Esophagus muscularis mucosa (tissue), 4 donors: ENCODE measurements around the gene BTBD1. TPM values are rescaled to one million over a fixed set of nuclear protein-coding genes. Genes with fewer than 3 reads are reported as not detected.

ENCODE experiments used
- DNase-seq: peaks from one replicate; pipeline ENCODE4 v3.0.0-alpha.2; 2017; ENCODE audit errors: extremely low spot score
- H3K27ac ChIP-seq, 4 donors: fragments of 200-600 bp; sonication (generic); replicated peaks in 1 of 4; 1 replicate in 3 of 4; 2 replicates in 1 of 4; pipeline ENCODE4 v1.5.1; 2016 to 2019; ENCODE audit warnings: mild to moderate bottlenecking in 1 of 4
- H3K27me3 ChIP-seq, 4 donors: fragments of 200-600 bp; sonication (generic); one replicate each; pipeline versions ENCODE4 v1.5.1 to v1.6.0; 2016 to 2019
- H3K36me3 ChIP-seq, 4 donors: fragments of 200-600 bp; sonication (generic); one replicate each; pipeline ENCODE4 v1.5.1; 2016 to 2019
- H3K4me1 ChIP-seq, 4 donors: fragments of 200-600 bp; sonication (generic); one replicate each; pipeline ENCODE4 v1.5.1; 2016 to 2019
- H3K4me3 ChIP-seq, 4 donors: fragments of 200-600 bp; sonication (generic); 1 replicate in 2 of 4; 2 replicates in 2 of 4; pipeline ENCODE4 v1.5.1; 2016 to 2019; ENCODE audit warnings: mild to moderate bottlenecking in 4 of 4, moderate library complexity in 1 of 4
- H3K9me3 ChIP-seq, 4 donors: fragments of 200-600 bp; sonication (generic); 1 replicate in 3 of 4; 2 replicates in 1 of 4; pipeline ENCODE4 v1.5.1; 2016 to 2019
- CTCF ChIP-seq, 3 experiments: fragments of 200-600 bp in 2 of 3; fragments of 450-650 bp in 1 of 3; sonication (generic) in 2 of 3; IDR thresholded peaks; one replicate each; pipeline ENCODE4 v1.5.1; 2017 to 2019; ENCODE audit warnings: antibody characterized with exemption in 3 of 3, mild to moderate bottlenecking in 2 of 3, moderate library complexity in 1 of 3
- EP300 ChIP-seq: sonication (generic); formaldehyde crosslinking; IDR thresholded peaks from one replicate; pipeline ENCODE4 v1.6.1; 2017; ENCODE audit warnings: antibody characterized with exemption
- POLR2A ChIP-seq: fragments of 450-650 bp; IDR thresholded peaks from one replicate; pipeline ENCODE4 v1.6.1; 2017; ENCODE audit warnings: antibody characterized with exemption, moderate library complexity, mild to moderate bottlenecking, low read depth
- POLR2AphosphoS5 ChIP-seq, 2 donors: sonication (generic); formaldehyde crosslinking; IDR thresholded peaks; one replicate each; pipeline ENCODE4 v1.6.1; 2017; ENCODE audit warnings: antibody characterized with exemption in 2 of 2
- WGBS: methylation state at CpG from one replicate; pipeline ENCODE4 v1.1.5; 2018; 5-methylcytosine and 5-hydroxymethylcytosine counted together
- intact Hi-C: fragments of 100-400 bp; cut with DNase I; formaldehyde crosslinking; loops from one replicate; pipeline ENCODE4 v1.15.1; 2023
- total RNA-seq, 4 donors: library from RNA; depleted of rRNA; stranded (reverse); fragments of >200 nt; gene quantifications; one replicate each; pipeline versions ENCODE4 v1.1.0 to v1.2.1, GENCODE V29; 2016

Gene BTBD1
- total RNA-seq, 4 donors from 2014 or later: 53.2 to 69.6 (median 64.2) TPM

DNA sequence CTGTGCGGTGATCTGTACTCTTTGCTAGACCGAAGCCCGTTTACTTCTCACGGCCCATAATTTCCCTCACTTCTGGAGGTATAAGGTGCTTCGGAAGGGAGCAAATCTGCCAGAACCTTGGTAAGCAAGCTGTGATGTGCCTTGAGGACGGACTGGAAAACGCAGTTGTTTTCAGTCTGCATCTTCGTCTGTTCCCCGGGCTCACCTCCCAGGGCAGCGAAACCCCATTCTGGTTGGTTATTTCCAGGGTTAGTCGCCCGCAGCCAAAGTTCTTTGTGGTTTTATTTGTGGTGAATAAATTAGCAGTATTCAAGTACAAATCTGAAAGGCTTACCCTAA is 80.6 kb downstream of the BTBD1 start:
- Histone ChIP-seq H3K27me3 (no peaks in the 10 kb centered on the region), H3K9me3 (no peaks in the 10 kb centered on the region), H3K4me3 (peak overlapping the region; percentile 73 to 89 (median 82)), H3K4me1 (peaks cover 14 to 22% (median 21%) of the 10 kb centered on the region in 4 donors), H3K27ac (peak overlapping the region; percentile 56 to 82 (median 75)), H3K36me3 (peaks cover 0 to 35% (median 23%) of the 10 kb centered on the region in 4 donors)
- WGBS: 2% methylated on average over 7 of the region's 12 CpGs
- TF ChIP-seq EP300: no peak
- no peak for TF ChIP-seq POLR2AphosphoS5 (IDR thresholded peaks at IDR 0.05)
- TF ChIP-seq POLR2A: no peak
- TF ChIP-seq CTCF (IDR thresholded peaks at IDR 0.05): no peak
- intact Hi-C loops: no loop called here
- DNase-seq: no peak

GRCh38 chr15:82985688-82986441 is 81.2 kb downstream of the BTBD1 start, which contains the start of gene RAMAC:
Gene RAMAC (plus strand): TSS chr15:82986210. CDS start chr15:82989019, 2,809 bp downstream.
- 6% methylated on average over 17 of the region's 45 CpGs for WGBS
- peak within 1 kb of the TSS; percentile 56 to 82 (median 75) for H3K27ac ChIP-seq
- H3K27me3 ChIP-seq: no peaks in the 10 kb centered on the region
- no peaks in the 10 kb centered on the region for H3K9me3 ChIP-seq
- no peak for TF ChIP-seq POLR2A
- no peak for TF ChIP-seq CTCF (IDR thresholded peaks at IDR 0.05)
- peak; percentile 86 to 87 for TF ChIP-seq POLR2AphosphoS5 (IDR thresholded peaks at IDR 0.05)
- TF ChIP-seq EP300: no peak
- H3K4me1 ChIP-seq: peaks cover 14 to 22% (median 21%) of the 10 kb centered on the region in 4 donors
- DNase-seq: peak; percentile 98
- intact Hi-C loops: no loop called here
- peak within 1 kb of the TSS; percentile 73 to 89 (median 82) for H3K4me3 ChIP-seq
- peaks cover 0 to 29% (median 18%) of the 10 kb centered on the region in 4 donors for H3K36me3 ChIP-seq

DNA sequence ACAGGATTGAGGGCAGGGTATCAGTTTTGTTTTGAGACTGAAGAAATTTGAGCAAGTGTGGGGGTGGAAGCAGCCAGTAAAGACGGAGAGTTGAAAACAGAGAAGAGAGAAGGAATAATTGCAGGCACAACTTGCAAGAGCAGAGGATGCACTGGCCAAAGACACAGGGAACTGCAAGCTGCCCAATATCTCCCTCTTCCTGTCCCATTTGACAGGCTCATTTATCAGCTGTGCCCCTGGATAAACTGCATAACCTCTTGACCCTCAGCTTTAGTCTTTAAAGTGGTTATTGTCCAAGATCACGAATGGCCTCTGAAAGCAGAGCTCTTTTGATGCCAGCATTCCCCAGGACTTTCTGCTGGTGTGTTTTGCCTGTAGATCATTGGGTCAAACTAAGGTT is 86.1 kb downstream of the BTBD1 start:
- no peak for TF ChIP-seq EP300
- TF ChIP-seq POLR2A: no peak
- TF ChIP-seq CTCF (IDR thresholded peaks at IDR 0.05): no peak
- no peak for TF ChIP-seq POLR2AphosphoS5 (IDR thresholded peaks at IDR 0.05)
- intact Hi-C loops: no loop called here
- Histone ChIP-seq H3K4me3 (no peak overlapping the region), H3K27me3 (no peaks in the 10 kb centered on the region), H3K4me1 (peaks cover 5 to 10% (median 8%) of the 10 kb centered on the region in 4 donors), H3K9me3 (no peaks in the 10 kb centered on the region), H3K36me3 (no peaks in the 10 kb centered on the region), H3K27ac (no peak overlapping the region)
- WGBS: 13% methylated on average over 2 of the region's 2 CpGs
- DNase-seq: no peak

DNA sequence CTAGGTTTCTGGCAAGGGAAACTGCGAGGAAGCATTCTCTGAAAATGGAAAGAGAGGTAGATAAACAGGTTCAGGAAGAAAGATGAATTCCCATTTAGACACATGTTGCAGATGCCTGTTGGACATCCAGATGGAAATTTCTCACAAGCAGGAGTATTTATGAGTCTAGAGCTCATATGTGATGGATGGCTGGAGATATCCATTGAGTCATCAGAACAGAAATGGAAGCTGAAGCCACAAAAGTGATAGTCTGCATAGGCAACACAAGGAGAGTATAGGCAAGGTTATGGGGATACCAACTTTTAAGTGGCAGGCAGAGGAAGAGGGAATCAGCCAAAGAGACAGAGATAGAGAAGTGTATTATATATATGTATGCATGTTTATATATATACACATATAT is 87.3 kb downstream of the BTBD1 start:
- no peak for DNase-seq
- no peak for TF ChIP-seq CTCF (IDR thresholded peaks at IDR 0.05)
- TF ChIP-seq POLR2A: no peak
- no peak for TF ChIP-seq EP300
- TF ChIP-seq POLR2AphosphoS5 (IDR thresholded peaks at IDR 0.05): no peak
- Histone ChIP-seq H3K4me1 (peaks cover 0 to under 1% (median under 1%) of the 10 kb centered on the region in 4 donors), H3K9me3 (no peaks in the 10 kb centered on the region), H3K27ac (no peak overlapping the region), H3K4me3 (no peak overlapping the region), H3K27me3 (no peaks in the 10 kb centered on the region), H3K36me3 (no peaks in the 10 kb centered on the region)
- intact Hi-C loops: no loop called here
- WGBS: 89% methylated on average over 1 of the region's 1 CpG

GRCh38 chr15:82978438-82978837 is 88.6 kb downstream of the BTBD1 start:
- no peak overlapping the region for H3K4me3 ChIP-seq
- no peaks in the 10 kb centered on the region for H3K27me3 ChIP-seq
- no peak for DNase-seq
- WGBS: 94% methylated on average over 5 of the region's 5 CpGs
- H3K36me3 ChIP-seq: no peaks in the 10 kb centered on the region
- intact Hi-C loops: no loop called here
- H3K9me3 ChIP-seq: no peaks in the 10 kb centered on the region
- no peak overlapping the region for H3K27ac ChIP-seq
- TF ChIP-seq POLR2AphosphoS5 (IDR thresholded peaks at IDR 0.05) (no peak), CTCF (IDR thresholded peaks at IDR 0.05) (no peak), POLR2A (no peak), EP300 (no peak)
- H3K4me1 ChIP-seq: no peaks in the 10 kb centered on the region
